ENCODE data around the gene KLF9.
A peak's percentile ranks its signal among the peaks of the same experiment; 100 is the strongest.

KLF9 gene

GRCh38 chr9:70415041-70415440 is 584 bp upstream of the KLF9 start:
- no peak for ATAC-seq (ENCODE audit: low read depth)
- Mint-ChIP-seq H3K36me3 (no peaks in the 10 kb centered on the region), H3K4me3 (no peak overlapping the region), H3K9me3 (no peaks in the 10 kb centered on the region), H3K27ac (peak overlapping the region; percentile 100), H3K4me1 (peaks cover 36% of the 10 kb centered on the region), H3K27me3 (no peaks in the 10 kb centered on the region)
- no peak for DNase-seq (ENCODE audit: low spot score in 2 of 2)

- peaks cover 30% of the 10 kb centered on the region for H3K4me1 Mint-ChIP-seq
- peak; percentile 31 for ATAC-seq (ENCODE audit: low read depth)
Measured at GRCh38 chr9:70413464-70413798, 1.0 kb downstream of the KLF9 start.

GRCh38 chr9:70412832-70413463 is 1.5 kb downstream of the KLF9 start:
- peaks cover 30% of the 10 kb centered on the region for H3K4me1 Mint-ChIP-seq
- no peaks in the 10 kb centered on the region for H3K9me3 Mint-ChIP-seq
- H3K4me3 Mint-ChIP-seq, result peak overlapping the region; percentile 99
- no peaks in the 10 kb centered on the region for H3K27me3 Mint-ChIP-seq
- DNase-seq (ENCODE audit: low spot score in 2 of 2) (no peak), ATAC-seq (ENCODE audit: low read depth) (no peak)
- no peaks in the 10 kb centered on the region for H3K36me3 Mint-ChIP-seq
- H3K27ac Mint-ChIP-seq, result peak overlapping the region; percentile 100

More at GRCh38 chr9:70413464-70413798, 1.0 kb downstream of the KLF9 start:
- Mint-ChIP-seq H3K4me3 (peak overlapping the region; percentile 99), H3K27me3 (no peaks in the 10 kb centered on the region), H3K27ac (peak overlapping the region; percentile 100), H3K36me3 (no peaks in the 10 kb centered on the region), H3K9me3 (no peaks in the 10 kb centered on the region)
- no peak for DNase-seq (ENCODE audit: low spot score in 2 of 2)

GRCh38 chr9:70411930-70412831 is 2.3 kb downstream of the KLF9 start:
- peak; percentile 44 to 46 for DNase-seq (ENCODE audit: low spot score in 2 of 2)
- Mint-ChIP-seq H3K27ac (peak overlapping the region; percentile 100), H3K27me3 (no peaks in the 10 kb centered on the region), H3K4me3 (peak overlapping the region; percentile 99), H3K4me1 (peaks cover 36% of the 10 kb centered on the region), H3K36me3 (no peaks in the 10 kb centered on the region), H3K9me3 (no peaks in the 10 kb centered on the region)
- ATAC-seq (ENCODE audit: low read depth), result peak; percentile 22

GRCh38 chr9:70411121-70411929 is 3.1 kb downstream of the KLF9 start:
- H3K27me3 Mint-ChIP-seq, result no peaks in the 10 kb centered on the region
- no peaks in the 10 kb centered on the region for H3K9me3 Mint-ChIP-seq
- peaks cover 41% of the 10 kb centered on the region for H3K4me1 Mint-ChIP-seq
- H3K36me3 Mint-ChIP-seq, result no peaks in the 10 kb centered on the region
- DNase-seq (ENCODE audit: low spot score in 2 of 2) (no peak), ATAC-seq (ENCODE audit: low read depth) (no peak)
- H3K27ac Mint-ChIP-seq, result peak overlapping the region; percentile 100
- peak overlapping the region; percentile 99 for H3K4me3 Mint-ChIP-seq

GRCh38 chr9:70410368-70410767 is 4.1 kb downstream of the KLF9 start:
- Mint-ChIP-seq H3K36me3 (no peaks in the 10 kb centered on the region), H3K4me3 (peak overlapping the region; percentile 99), H3K27me3 (no peaks in the 10 kb centered on the region), H3K4me1 (peaks cover 45% of the 10 kb centered on the region), H3K9me3 (no peaks in the 10 kb centered on the region), H3K27ac (peak overlapping the region; percentile 100)
- DNase-seq (ENCODE audit: low spot score in 2 of 2) (no peak), ATAC-seq (ENCODE audit: low read depth) (no peak)

GRCh38 chr9:70409800-70410199 is 4.7 kb downstream of the KLF9 start:
- H3K4me1 Mint-ChIP-seq, result peaks cover 49% of the 10 kb centered on the region
- ATAC-seq (ENCODE audit: low read depth), result no peak
- H3K27me3 Mint-ChIP-seq, result no peaks in the 10 kb centered on the region
- H3K27ac Mint-ChIP-seq, result no peak overlapping the region
- H3K36me3 Mint-ChIP-seq, result no peaks in the 10 kb centered on the region
- DNase-seq (ENCODE audit: low spot score in 2 of 2), result no peak
- H3K9me3 Mint-ChIP-seq, result no peaks in the 10 kb centered on the region
- no peak overlapping the region for H3K4me3 Mint-ChIP-seq

- no peaks in the 10 kb centered on the region for H3K36me3 Mint-ChIP-seq
- H3K27ac Mint-ChIP-seq, result no peak overlapping the region
- H3K4me3 Mint-ChIP-seq, result no peak overlapping the region
- no peaks in the 10 kb centered on the region for H3K27me3 Mint-ChIP-seq
- no peak for DNase-seq (ENCODE audit: low spot score in 2 of 2)
- ATAC-seq (ENCODE audit: low read depth), result no peak
- peaks cover 46% of the 10 kb centered on the region for H3K4me1 Mint-ChIP-seq
- no peaks in the 10 kb centered on the region for H3K9me3 Mint-ChIP-seq
Measured at GRCh38 chr9:70409280-70409679, 5.2 kb downstream of the KLF9 start.

GRCh38 chr9:70408393-70409040 is 5.9 kb downstream of the KLF9 start:
- Mint-ChIP-seq H3K27me3 (no peaks in the 10 kb centered on the region), H3K9me3 (no peaks in the 10 kb centered on the region), H3K27ac (no peak overlapping the region), H3K36me3 (no peaks in the 10 kb centered on the region), H3K4me1 (peaks cover 44% of the 10 kb centered on the region), H3K4me3 (no peak overlapping the region)
- ATAC-seq (ENCODE audit: low read depth), result no peak
- DNase-seq (ENCODE audit: low spot score in 2 of 2), result no peak

- H3K4me1 Mint-ChIP-seq, result peaks cover 47% of the 10 kb centered on the region
- H3K36me3 Mint-ChIP-seq, result no peaks in the 10 kb centered on the region
- ATAC-seq (ENCODE audit: low read depth), result no peak
- H3K27ac Mint-ChIP-seq, result peak overlapping the region; percentile 88
- no peak for DNase-seq (ENCODE audit: low spot score in 2 of 2)
- peak overlapping the region; percentile 6 for H3K4me3 Mint-ChIP-seq
- no peaks in the 10 kb centered on the region for H3K9me3 Mint-ChIP-seq
- no peaks in the 10 kb centered on the region for H3K27me3 Mint-ChIP-seq
Measured at GRCh38 chr9:70407081-70407503, 7.4 kb downstream of the KLF9 start.

GRCh38 chr9:70406434-70406862 is 8.0 kb downstream of the KLF9 start:
- Mint-ChIP-seq H3K27me3 (no peaks in the 10 kb centered on the region), H3K9me3 (no peaks in the 10 kb centered on the region), H3K27ac (peak overlapping the region; percentile 88), H3K36me3 (no peaks in the 10 kb centered on the region), H3K4me3 (peak overlapping the region; percentile 86), H3K4me1 (peaks cover 42% of the 10 kb centered on the region)
- ATAC-seq (ENCODE audit: low read depth) (peak; percentile 90), DNase-seq (ENCODE audit: low spot score in 2 of 2) (peak in 1 of 2 donors; percentile 28)

GRCh38 chr9:70405808-70406433 is 8.5 kb downstream of the KLF9 start:
- no peaks in the 10 kb centered on the region for H3K9me3 Mint-ChIP-seq
- no peaks in the 10 kb centered on the region for H3K27me3 Mint-ChIP-seq
- ATAC-seq (ENCODE audit: low read depth) (peak; percentile 6), DNase-seq (ENCODE audit: low spot score in 2 of 2) (no peak)
- no peak overlapping the region for H3K4me3 Mint-ChIP-seq
- peaks cover 37% of the 10 kb centered on the region for H3K4me1 Mint-ChIP-seq
- H3K27ac Mint-ChIP-seq, result peak overlapping the region; percentile 88
- H3K36me3 Mint-ChIP-seq, result no peaks in the 10 kb centered on the region

GRCh38 chr9:70404261-70404660 is 10.2 kb downstream of the KLF9 start:
- no peaks in the 10 kb centered on the region for H3K27me3 Mint-ChIP-seq
- peaks cover 40% of the 10 kb centered on the region for H3K4me1 Mint-ChIP-seq

More at GRCh38 chr9:70404261-70404660, 10.2 kb downstream of the KLF9 start:
- ATAC-seq (ENCODE audit: low read depth) (no peak), DNase-seq (ENCODE audit: low spot score in 2 of 2) (no peak)
- H3K27ac Mint-ChIP-seq, result no peak overlapping the region
- no peak overlapping the region for H3K4me3 Mint-ChIP-seq
- no peaks in the 10 kb centered on the region for H3K36me3 Mint-ChIP-seq
- no peaks in the 10 kb centered on the region for H3K9me3 Mint-ChIP-seq

All from memory B cell (primary cell).